Limb (tissue), 2 donors: ENCODE measurements around the gene BAZ2A.

Experiments
- DNase-seq, 2 donors: peaks; one replicate each; pipeline ENCODE4 v3.0.0-alpha.2; 2016; ENCODE audit errors: extremely low spot score in 2 of 2

Gene BAZ2A

GRCh38 chr12:56635806-56636674 is 5.9 kb upstream of the BAZ2A start:
- DNase-seq = peak; percentile 81 to 88

- DNase-seq = peak; percentile 55 to 71
These were observed 5.0 kb upstream of the BAZ2A start for GRCh38 chr12:56634837-56635791.

- peak in 1 of 2 donors; percentile 57 for DNase-seq
These were observed 4.2 kb upstream of the BAZ2A start for GRCh38 chr12:56634242-56634836.

- no peak for DNase-seq
These were observed 3.5 kb upstream of the BAZ2A start for GRCh38 chr12:56633468-56634241.

- DNase-seq = no peak
These were observed 2.8 kb upstream of the BAZ2A start for GRCh38 chr12:56632701-56633467.

- DNase-seq = peak in 1 of 2 donors; percentile 69
These were observed 1.9 kb upstream of the BAZ2A start for GRCh38 chr12:56631790-56632700.

GRCh38 chr12:56629459-56630179 is 507 bp downstream of the BAZ2A start:
- DNase-seq = peak in 1 of 2 donors; percentile 45

- DNase-seq = peak; percentile 60 to 73
These were observed 1.3 kb downstream of the BAZ2A start for GRCh38 chr12:56628671-56629458.

- DNase-seq = no peak
These were observed 3.4 kb downstream of the BAZ2A start for GRCh38 chr12:56626701-56627100.

- no peak for DNase-seq
These were observed 7.6 kb downstream of the BAZ2A start for GRCh38 chr12:56622535-56622934.

- DNase-seq = no peak
These were observed 13.2 kb downstream of the BAZ2A start for GRCh38 chr12:56616925-56617324.

- DNase-seq = no peak
These were observed 13.9 kb downstream of the BAZ2A start for GRCh38 chr12:56616244-56616643.

GRCh38 chr12:56614627-56615026 is 15.5 kb downstream of the BAZ2A start:
- no peak for DNase-seq

GRCh38 chr12:56604355-56604754 is 25.8 kb downstream of the BAZ2A start:
- DNase-seq = no peak

GRCh38 chr12:56602239-56602638 is 27.9 kb downstream of the BAZ2A start:
- no peak for DNase-seq

- DNase-seq = no peak
These were observed 28.6 kb downstream of the BAZ2A start for GRCh38 chr12:56601503-56601902.

GRCh38 chr12:56600753-56601152 is 29.4 kb downstream of the BAZ2A start:
- DNase-seq = no peak

GRCh38 chr12:56599797-56600196 is 30.3 kb downstream of the BAZ2A start:
- DNase-seq = no peak
